HepG2 (cell line): ENCODE data around the gene EMC9. TPM values are rescaled to one million over a fixed set of nuclear protein-coding genes. Genes with fewer than 3 reads are reported as not detected.
A peak's percentile ranks its signal among the peaks of the same experiment; 100 is the strongest.

Source experiments
- CAMTA2 ChIP-seq: sonication (generic); formaldehyde crosslinking; IDR thresholded peaks from 2 replicates; pipeline ENCODE4 v1.4.0; 2020; ENCODE audit warnings: mild to moderate bottlenecking, missing genetic modification reagents, borderline replicate concordance
- CENPX ChIP-seq: sonication (generic); formaldehyde crosslinking; IDR thresholded peaks from 2 replicates; pipeline ENCODE4 v1.9.0; 2021; ENCODE audit warnings: mild to moderate bottlenecking, missing genetic modification reagents, moderate library complexity
- ELF3 ChIP-seq: IDR thresholded peaks from 2 replicates; pipeline ENCODE4 v1.6.1; 2016; ENCODE audit warnings: missing genetic modification reagents, missing compliant biosample characterization
- FOXA3 ChIP-seq: IDR thresholded peaks from 2 replicates; pipeline ENCODE4 v1.6.1; 2016; ENCODE audit warnings: missing genetic modification reagents, missing compliant biosample characterization
- HMGA1 ChIP-seq: sonication (generic); formaldehyde crosslinking; conservative IDR thresholded peaks from 2 replicates; pipeline ENCODE4 v1.4.0; 2020; ENCODE audit warnings: missing genetic modification reagents
- MIER3 ChIP-seq: IDR thresholded peaks from 2 replicates; pipeline ENCODE4 v1.6.1; 2016; ENCODE audit warnings: missing compliant biosample characterization, borderline replicate concordance
- PHF8 ChIP-seq: sonication (generic); formaldehyde crosslinking; IDR thresholded peaks from 2 replicates; pipeline ENCODE4 v1.5.0; 2020; ENCODE audit warnings: missing genetic modification reagents
- RBFOX2 ChIP-seq: fragments of 200-400 bp; formaldehyde crosslinking; IDR thresholded peaks from 2 replicates; pipeline ENCODE4 v1.6.1; 2017; ENCODE audit warnings: low read depth, mild to moderate bottlenecking, low read length
- RXRA ChIP-seq: sonication (generic); formaldehyde crosslinking; IDR thresholded peaks from 2 replicates; pipeline ENCODE4 v1.5.1; 2020; ENCODE audit warnings: missing genetic modification reagents
- SAFB2 ChIP-seq: sonication (generic); formaldehyde crosslinking; IDR thresholded peaks from 2 replicates; pipeline ENCODE4 v1.5.1; 2020; ENCODE audit warnings: missing genetic modification reagents, low read depth, mild to moderate bottlenecking, borderline replicate concordance
- TOE1 ChIP-seq: sonication (generic); formaldehyde crosslinking; IDR thresholded peaks from 2 replicates; pipeline ENCODE4 v1.4.0; 2020; ENCODE audit warnings: mild to moderate bottlenecking, missing genetic modification reagents
- YEATS4 ChIP-seq: sonication (generic); formaldehyde crosslinking; IDR thresholded peaks from 2 replicates; pipeline ENCODE4 v1.4.0; 2020; ENCODE audit warnings: missing genetic modification reagents, borderline replicate concordance
- ZNF264 ChIP-seq: sonication (generic); formaldehyde crosslinking; IDR thresholded peaks from 2 replicates; pipeline ENCODE4 v1.4.0; 2020; ENCODE audit warnings: missing genetic modification reagents
- ZNF337 ChIP-seq: sonication (generic); formaldehyde crosslinking; IDR thresholded peaks from 2 replicates; pipeline ENCODE4 v1.5.1; 2020; ENCODE audit warnings: missing genetic modification reagents, low read depth, mild to moderate bottlenecking, borderline replicate concordance
- ZNF430 ChIP-seq: sonication (generic); formaldehyde crosslinking; IDR thresholded peaks from 2 replicates; pipeline ENCODE4 v1.9.0; 2021; ENCODE audit warnings: mild to moderate bottlenecking, missing genetic modification reagents
- ZNF451 ChIP-seq: sonication (generic); formaldehyde crosslinking; IDR thresholded peaks from 2 replicates; pipeline ENCODE4 v1.5.0; 2020; ENCODE audit warnings: mild to moderate bottlenecking, missing genetic modification reagents
- ZNF672 ChIP-seq: sonication (generic); formaldehyde crosslinking; IDR thresholded peaks from 2 replicates; pipeline ENCODE4 v1.8.1; 2022; ENCODE audit warnings: missing genetic modification reagents
- polyA plus RNA-seq, 8 experiments: library from polyadenylated mRNA; depleted of rRNA in 3 of 8; stranded (reverse) in 7 of 8; unstranded in 1 of 8; fragments of >200 nt; fragmentation: Illumina TruSeq in 4 of 8; extraction: Trizol in 4 of 8; gene quantifications; 2 replicates each; pipeline versions ENCODE4 v1.2.1 to v1.2.3, GENCODE V29; 2011 to 2016; ENCODE audit warnings: low read depth in 4 of 8, missing spikeins in 1 of 8, mixed read lengths in 1 of 8; ENCODE audit not compliant: insufficient read depth in 1 of 8
- total RNA-seq, 5 experiments: library from RNA; depleted of rRNA; stranded (reverse); fragments of >200 nt; fragmentation: Illumina TruSeq; extraction: Trizol; gene quantifications; 2 replicates each; pipeline ENCODE4 v1.2.3, GENCODE V29; 2016; ENCODE audit warnings: low read depth in 1 of 5
- TF ChIP-seq, protein P1 (sequence below): sonication (generic); formaldehyde crosslinking; IDR thresholded peaks from 2 replicates; pipeline ENCODE4 v1.4.0; 2020; ENCODE audit warnings: missing genetic modification reagents
- TF ChIP-seq, protein P2 (sequence below): sonication (generic); formaldehyde crosslinking; IDR thresholded peaks from 2 replicates; pipeline ENCODE4 v1.8.0; 2022; ENCODE audit warnings: mild to moderate bottlenecking, missing genetic modification reagents, moderate library complexity
- TF ChIP-seq, protein P3 (sequence below): sonication (generic); formaldehyde crosslinking; IDR thresholded peaks from 2 replicates; pipeline ENCODE4 v1.4.0; 2020; ENCODE audit warnings: missing genetic modification reagents, low read depth, mild to moderate bottlenecking, borderline replicate concordance
- TF ChIP-seq, protein P4 (sequence below): sonication (generic); formaldehyde crosslinking; IDR thresholded peaks from 2 replicates; pipeline ENCODE4 v1.4.0; 2020; ENCODE audit warnings: low read depth, missing genetic modification reagents

EMC9 gene
- total and polyA plus RNA-seq, 2 of the 13 experiments (the other 11 are each of a cell fraction or from before 2014, with no cell fraction given) = 60.5 to 78.7 TPM

DNA sequence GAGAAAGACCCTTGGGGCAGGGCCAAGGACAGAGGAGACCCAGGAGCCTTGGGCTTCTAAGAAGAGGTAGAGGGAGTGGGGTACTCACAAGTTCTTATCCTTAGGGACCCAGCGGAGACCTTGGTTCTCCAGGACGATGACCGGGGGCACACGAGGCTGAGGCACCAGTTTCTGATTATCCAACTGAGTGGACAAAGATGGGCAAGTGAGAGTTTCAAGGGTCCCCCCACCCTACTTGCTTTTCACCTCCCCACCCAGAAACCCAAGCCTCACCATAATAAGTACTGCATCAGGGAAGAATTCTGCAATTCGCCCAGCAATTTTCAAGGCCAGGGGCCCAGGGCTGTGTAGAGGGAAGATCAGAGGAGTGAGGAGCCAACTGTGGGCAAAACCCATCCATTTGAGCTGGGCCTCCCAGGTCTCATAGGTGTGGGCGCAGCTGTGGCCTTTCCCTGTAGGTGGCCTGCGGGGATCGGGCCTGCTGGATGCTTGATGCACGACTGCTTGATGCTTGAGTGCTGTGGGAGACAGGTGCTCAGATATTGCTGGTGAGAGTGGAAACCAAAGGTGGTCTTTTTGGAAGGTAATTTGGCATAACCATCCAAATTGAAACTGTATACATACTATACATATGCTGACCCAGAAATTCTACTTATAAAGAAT, 2.0 kb downstream of the EMC9 start (continued):
- 0 out of 2 replicates have a peak, but pooled peaks have one; percentile 50 for TF ChIP-seq PHF8 (CRISPR knock-in tag)
- TF ChIP-seq TOE1 (CRISPR knock-in tag) = no peak
- no peak for TF ChIP-seq ZNF430 (CRISPR knock-in tag)
- TF ChIP-seq, protein P1, sequence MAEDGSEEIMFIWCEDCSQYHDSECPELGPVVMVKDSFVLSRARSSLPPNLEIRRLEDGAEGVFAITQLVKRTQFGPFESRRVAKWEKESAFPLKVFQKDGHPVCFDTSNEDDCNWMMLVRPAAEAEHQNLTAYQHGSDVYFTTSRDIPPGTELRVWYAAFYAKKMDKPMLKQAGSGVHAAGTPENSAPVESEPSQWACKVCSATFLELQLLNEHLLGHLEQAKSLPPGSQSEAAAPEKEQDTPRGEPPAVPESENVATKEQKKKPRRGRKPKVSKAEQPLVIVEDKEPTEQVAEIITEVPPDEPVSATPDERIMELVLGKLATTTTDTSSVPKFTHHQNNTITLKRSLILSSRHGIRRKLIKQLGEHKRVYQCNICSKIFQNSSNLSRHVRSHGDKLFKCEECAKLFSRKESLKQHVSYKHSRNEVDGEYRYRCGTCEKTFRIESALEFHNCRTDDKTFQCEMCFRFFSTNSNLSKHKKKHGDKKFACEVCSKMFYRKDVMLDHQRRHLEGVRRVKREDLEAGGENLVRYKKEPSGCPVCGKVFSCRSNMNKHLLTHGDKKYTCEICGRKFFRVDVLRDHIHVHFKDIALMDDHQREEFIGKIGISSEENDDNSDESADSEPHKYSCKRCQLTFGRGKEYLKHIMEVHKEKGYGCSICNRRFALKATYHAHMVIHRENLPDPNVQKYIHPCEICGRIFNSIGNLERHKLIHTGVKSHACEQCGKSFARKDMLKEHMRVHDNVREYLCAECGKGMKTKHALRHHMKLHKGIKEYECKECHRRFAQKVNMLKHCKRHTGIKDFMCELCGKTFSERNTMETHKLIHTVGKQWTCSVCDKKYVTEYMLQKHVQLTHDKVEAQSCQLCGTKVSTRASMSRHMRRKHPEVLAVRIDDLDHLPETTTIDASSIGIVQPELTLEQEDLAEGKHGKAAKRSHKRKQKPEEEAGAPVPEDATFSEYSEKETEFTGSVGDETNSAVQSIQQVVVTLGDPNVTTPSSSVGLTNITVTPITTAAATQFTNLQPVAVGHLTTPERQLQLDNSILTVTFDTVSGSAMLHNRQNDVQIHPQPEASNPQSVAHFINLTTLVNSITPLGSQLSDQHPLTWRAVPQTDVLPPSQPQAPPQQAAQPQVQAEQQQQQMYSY = no peak
- no peak for TF ChIP-seq RBFOX2
- no peak for TF ChIP-seq ZNF337 (CRISPR knock-in tag)
- 0 out of 2 replicates have a peak, but pooled peaks have one; percentile 6 for TF ChIP-seq FOXA3
- no peak for TF ChIP-seq CENPX (CRISPR knock-in tag)
- TF ChIP-seq, protein P2, sequence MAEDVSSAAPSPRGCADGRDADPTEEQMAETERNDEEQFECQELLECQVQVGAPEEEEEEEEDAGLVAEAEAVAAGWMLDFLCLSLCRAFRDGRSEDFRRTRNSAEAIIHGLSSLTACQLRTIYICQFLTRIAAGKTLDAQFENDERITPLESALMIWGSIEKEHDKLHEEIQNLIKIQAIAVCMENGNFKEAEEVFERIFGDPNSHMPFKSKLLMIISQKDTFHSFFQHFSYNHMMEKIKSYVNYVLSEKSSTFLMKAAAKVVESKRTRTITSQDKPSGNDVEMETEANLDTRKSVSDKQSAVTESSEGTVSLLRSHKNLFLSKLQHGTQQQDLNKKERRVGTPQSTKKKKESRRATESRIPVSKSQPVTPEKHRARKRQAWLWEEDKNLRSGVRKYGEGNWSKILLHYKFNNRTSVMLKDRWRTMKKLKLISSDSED = no peak
- TF ChIP-seq SAFB2 (CRISPR knock-in tag) = no peak
- TF ChIP-seq CAMTA2 (CRISPR knock-in tag) = peak; percentile 76; the same call in 1 of the 2 replicates
- TF ChIP-seq MIER3 = no peak
- TF ChIP-seq YEATS4 (CRISPR knock-in tag) = no peak
- TF ChIP-seq, protein P3, sequence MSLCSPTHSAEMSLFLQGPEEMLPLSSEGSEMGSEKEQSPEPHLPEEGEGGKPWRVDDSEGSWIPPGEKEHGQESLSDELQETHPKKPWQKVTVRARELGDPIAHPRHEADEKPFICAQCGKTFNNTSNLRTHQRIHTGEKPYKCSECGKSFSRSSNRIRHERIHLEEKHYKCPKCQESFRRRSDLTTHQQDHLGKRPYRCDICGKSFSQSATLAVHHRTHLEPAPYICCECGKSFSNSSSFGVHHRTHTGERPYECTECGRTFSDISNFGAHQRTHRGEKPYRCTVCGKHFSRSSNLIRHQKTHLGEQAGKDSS (CRISPR knock-in tag) = no peak
- no peak for TF ChIP-seq ZNF451
- TF ChIP-seq ZNF672 (CRISPR knock-in tag) = no peak
- TF ChIP-seq HMGA1 (CRISPR knock-in tag) = no peak
- TF ChIP-seq ELF3 (CRISPR knock-in tag) = peak; percentile 65; the same call in 1 of the 2 replicates
- 0 out of 2 replicates have a peak, but pooled peaks have one; percentile 40 for TF ChIP-seq RXRA (CRISPR knock-in tag)
- no peak for TF ChIP-seq ZNF264 (CRISPR knock-in tag)
- TF ChIP-seq, protein P4, sequence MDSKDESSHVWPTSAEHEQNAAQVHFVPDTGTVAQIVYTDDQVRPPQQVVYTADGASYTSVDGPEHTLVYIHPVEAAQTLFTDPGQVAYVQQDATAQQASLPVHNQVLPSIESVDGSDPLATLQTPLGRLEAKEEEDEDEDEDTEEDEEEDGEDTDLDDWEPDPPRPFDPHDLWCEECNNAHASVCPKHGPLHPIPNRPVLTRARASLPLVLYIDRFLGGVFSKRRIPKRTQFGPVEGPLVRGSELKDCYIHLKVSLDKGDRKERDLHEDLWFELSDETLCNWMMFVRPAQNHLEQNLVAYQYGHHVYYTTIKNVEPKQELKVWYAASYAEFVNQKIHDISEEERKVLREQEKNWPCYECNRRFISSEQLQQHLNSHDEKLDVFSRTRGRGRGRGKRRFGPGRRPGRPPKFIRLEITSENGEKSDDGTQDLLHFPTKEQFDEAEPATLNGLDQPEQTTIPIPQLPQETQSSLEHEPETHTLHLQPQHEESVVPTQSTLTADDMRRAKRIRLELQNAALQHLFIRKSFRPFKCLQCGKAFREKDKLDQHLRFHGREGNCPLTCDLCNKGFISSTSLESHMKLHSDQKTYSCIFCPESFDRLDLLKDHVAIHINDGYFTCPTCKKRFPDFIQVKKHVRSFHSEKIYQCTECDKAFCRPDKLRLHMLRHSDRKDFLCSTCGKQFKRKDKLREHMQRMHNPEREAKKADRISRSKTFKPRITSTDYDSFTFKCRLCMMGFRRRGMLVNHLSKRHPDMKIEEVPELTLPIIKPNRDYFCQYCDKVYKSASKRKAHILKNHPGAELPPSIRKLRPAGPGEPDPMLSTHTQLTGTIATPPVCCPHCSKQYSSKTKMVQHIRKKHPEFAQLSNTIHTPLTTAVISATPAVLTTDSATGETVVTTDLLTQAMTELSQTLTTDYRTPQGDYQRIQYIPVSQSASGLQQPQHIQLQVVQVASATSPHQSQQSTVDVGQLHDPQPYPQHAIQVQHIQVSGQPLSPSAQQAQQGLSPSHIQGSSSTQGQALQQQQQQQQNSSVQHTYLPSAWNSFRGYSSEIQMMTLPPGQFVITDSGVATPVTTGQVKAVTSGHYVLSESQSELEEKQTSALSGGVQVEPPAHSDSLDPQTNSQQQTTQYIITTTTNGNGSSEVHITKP (CRISPR knock-in tag) = no peak
